Measurements from ENCODE around the gene ZP4. TPM values are rescaled to one million over a fixed set of nuclear protein-coding genes. Genes with fewer than 3 reads are reported as not detected.

ZP4 gene
- total and polyA plus RNA-seq, 2 of the 13 experiments (the other 11 are each of a cell fraction or from before 2014, with no cell fraction given): not detected

DNA sequence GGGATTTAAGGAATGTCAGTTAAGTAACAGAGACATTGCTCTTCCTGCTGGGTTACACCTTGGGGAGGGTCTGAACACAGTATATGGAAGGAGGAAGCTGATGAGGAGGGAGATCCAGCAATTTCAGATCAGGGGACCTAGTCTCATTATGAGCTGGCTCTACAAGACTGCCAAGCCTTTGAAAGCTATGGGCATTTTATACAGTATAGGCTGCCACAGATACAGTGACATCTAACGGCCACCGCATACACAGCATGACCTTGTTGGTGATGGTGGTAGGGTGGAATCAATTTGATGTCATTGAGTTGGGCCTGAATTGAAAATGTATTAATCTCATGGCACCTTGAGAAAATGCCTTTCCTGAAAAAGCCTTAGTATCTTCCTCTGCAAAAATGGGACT is 22.6 kb upstream of the ZP4 start:
- ChIA-PET CTCF (ENCODE audit: low intra/inter-chr PET ratio, low total read pairs) (no interaction called here), POLR2A (no interaction called here)
- DNase-seq (ENCODE audit: low spot score) (no peak), FAIRE-seq (no peak), ATAC-seq (no peak)
- no peak for TF ChIP-seq ARID2 (CRISPR knock-in tag; IDR thresholded peaks at IDR 0.05; ENCODE audit: borderline replicate concordance)
- TF ChIP-seq ZNF550 (CRISPR knock-in tag; IDR thresholded peaks at IDR 0.05; ENCODE audit: borderline replicate concordance): no peak
- TF ChIP-seq MEIS1 (CRISPR knock-in tag; IDR thresholded peaks at IDR 0.05; ENCODE audit: borderline replicate concordance): no peak
- no peak for TF ChIP-seq POLR2AphosphoS5 (IDR thresholded peaks at IDR 0.05; ENCODE audit: low read depth, low read length)
- no peak for TF ChIP-seq ZNF7 (CRISPR knock-in tag; IDR thresholded peaks at IDR 0.05)
- TF ChIP-seq, protein P1, sequence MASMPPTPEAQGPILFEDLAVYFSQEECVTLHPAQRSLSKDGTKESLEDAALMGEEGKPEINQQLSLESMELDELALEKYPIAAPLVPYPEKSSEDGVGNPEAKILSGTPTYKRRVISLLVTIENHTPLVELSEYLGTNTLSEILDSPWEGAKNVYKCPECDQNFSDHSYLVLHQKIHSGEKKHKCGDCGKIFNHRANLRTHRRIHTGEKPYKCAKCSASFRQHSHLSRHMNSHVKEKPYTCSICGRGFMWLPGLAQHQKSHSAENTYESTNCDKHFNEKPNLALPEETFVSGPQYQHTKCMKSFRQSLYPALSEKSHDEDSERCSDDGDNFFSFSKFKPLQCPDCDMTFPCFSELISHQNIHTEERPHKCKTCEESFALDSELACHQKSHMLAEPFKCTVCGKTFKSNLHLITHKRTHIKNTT (CRISPR knock-in tag; IDR thresholded peaks at IDR 0.05): no peak
- TF ChIP-seq, protein P2, sequence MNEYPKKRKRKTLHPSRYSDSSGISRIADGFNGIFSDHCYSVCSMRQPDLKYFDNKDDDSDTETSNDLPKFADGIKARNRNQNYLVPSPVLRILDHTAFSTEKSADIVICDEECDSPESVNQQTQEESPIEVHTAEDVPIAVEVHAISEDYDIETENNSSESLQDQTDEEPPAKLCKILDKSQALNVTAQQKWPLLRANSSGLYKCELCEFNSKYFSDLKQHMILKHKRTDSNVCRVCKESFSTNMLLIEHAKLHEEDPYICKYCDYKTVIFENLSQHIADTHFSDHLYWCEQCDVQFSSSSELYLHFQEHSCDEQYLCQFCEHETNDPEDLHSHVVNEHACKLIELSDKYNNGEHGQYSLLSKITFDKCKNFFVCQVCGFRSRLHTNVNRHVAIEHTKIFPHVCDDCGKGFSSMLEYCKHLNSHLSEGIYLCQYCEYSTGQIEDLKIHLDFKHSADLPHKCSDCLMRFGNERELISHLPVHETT (CRISPR knock-in tag; conservative IDR thresholded peaks at IDR 0.05): no peak
- TF ChIP-seq MBD4 (IDR thresholded peaks at IDR 0.05; ENCODE audit: borderline replicate concordance, low read length): no peak
- TF ChIP-seq ZFP36L2 (CRISPR knock-in tag; IDR thresholded peaks at IDR 0.05): no peak
- intact Hi-C loops (cut with micrococcal nuclease; ENCODE audit: unreplicated experiment): no loop called here
- Histone ChIP-seq H2AFZ (ENCODE audit: low read length) (no peak overlapping the region), H3K36me3 (replicated peaks in 1 of 2; ENCODE audit: control insufficient read depth in 1 of 2, insufficient read depth in 2 of 2, low read length in 2 of 2) (no peaks in the 10 kb centered on the region), H3K9ac (ENCODE audit: insufficient read depth, low read depth, low read length) (no peak overlapping the region), H3K79me2 (ENCODE audit: insufficient read depth, low read length) (no peaks in the 10 kb centered on the region), H3K9me3 (ENCODE audit: low read length) (peaks cover 76% of the 10 kb centered on the region), H3K4me2 (ENCODE audit: low read depth, low read length) (no peak overlapping the region), H4K20me1 (ENCODE audit: insufficient read depth, low read length) (no peaks in the 10 kb centered on the region), H3K4me1 (ENCODE audit: insufficient read depth, low read length) (no peaks in the 10 kb centered on the region), H3K4me3 (replicated peaks in 1 of 3; ENCODE audit: insufficient read depth in 1 of 3, low read depth in 2 of 3, low read length in 3 of 3) (no peak overlapping the region), H3K27me3 (ENCODE audit: control insufficient read depth in 1 of 2, insufficient read depth in 2 of 2, low read length in 2 of 2) (no peaks in the 10 kb centered on the region), H3K27ac (ENCODE audit: extremely low read length, insufficient read depth, low read length) (no peak overlapping the region)
- WGBS (ENCODE audit: low lambda C conversion rate): 65% methylated on average over 2 of the region's 2 CpGs
- in situ Hi-C loops (cut with HindIII; ENCODE audit: extremely low pct_ligation_motif_present, low pct_unique_long_range_greater_than_20kb): no loop called here
- no TSS peak for BruUV-seq (replicated peaks)

Measured in HepG2 (cell line).